H9 (cell line): Measurements from ENCODE around the gene SRGAP1. TPM values are rescaled to one million over a fixed set of nuclear protein-coding genes. Genes with fewer than 3 reads are reported as not detected.

Experiments used
- DNase-seq: peaks from one replicate; pipeline ENCODE4 v3.0.0-alpha.2; 2017
- H2AFZ ChIP-seq: one replicate; pipeline ENCODE4 v1.6.1; 2013; ENCODE audit warnings: mild to moderate bottlenecking, low read length, control low read depth, moderate library complexity
- H2AK5ac ChIP-seq: 2 replicates; pipeline ENCODE4 v1.6.1; 2013; ENCODE audit warnings: low read length, control low read depth, mixed read lengths; ENCODE audit not compliant: insufficient read length
- H2BK120ac ChIP-seq: one replicate; pipeline ENCODE4 v1.6.1; 2013; ENCODE audit warnings: low read depth, mild to moderate bottlenecking, low read length, control low read depth, inconsistent platforms; ENCODE audit not compliant: poor library complexity, severe bottlenecking
- H2BK12ac ChIP-seq: 2 replicates; pipeline ENCODE4 v1.6.1; 2013; ENCODE audit warnings: low read length, control low read depth, mixed read lengths, low read depth; ENCODE audit not compliant: insufficient read length
- H2BK15ac ChIP-seq: 2 replicates; pipeline ENCODE4 v1.6.1; 2013; ENCODE audit warnings: low read depth, low read length, control low read depth
- H2BK20ac ChIP-seq: one replicate; pipeline ENCODE4 v1.6.1; 2013; ENCODE audit warnings: low read depth, mild to moderate bottlenecking, low read length, control low read depth, inconsistent platforms; ENCODE audit not compliant: poor library complexity, severe bottlenecking
- H2BK5ac ChIP-seq: 2 replicates; pipeline ENCODE4 v1.6.1; 2013; ENCODE audit warnings: low read length, control low read depth, mixed read lengths; ENCODE audit not compliant: insufficient read length
- H3K14ac ChIP-seq: 2 replicates; pipeline ENCODE4 v1.6.1; 2013; ENCODE audit warnings: low read length, control low read depth; ENCODE audit not compliant: insufficient read depth
- H3K18ac ChIP-seq: 2 replicates; pipeline ENCODE4 v1.6.1; 2013; ENCODE audit warnings: low read depth, mild to moderate bottlenecking, mixed read lengths, low read length, control low read depth; ENCODE audit not compliant: insufficient read length
- H3K23ac ChIP-seq: 2 replicates; pipeline ENCODE4 v1.6.1; 2013; ENCODE audit warnings: low read length, control low read depth, mixed read lengths, low read depth; ENCODE audit not compliant: insufficient read length
- H3K23me2 ChIP-seq: 2 replicates; pipeline ENCODE4 v1.6.1; 2013; ENCODE audit warnings: low read depth, mild to moderate bottlenecking, mixed read lengths, low read length, control low read depth; ENCODE audit not compliant: insufficient read length, poor library complexity, severe bottlenecking
- H3K27ac ChIP-seq: 2 replicates; pipeline ENCODE4 v1.5.1; 2013; ENCODE audit warnings: low read length, control low read depth, mixed read lengths, low read depth; ENCODE audit not compliant: insufficient read length
- H3K27me3 ChIP-seq: 2 replicates; pipeline ENCODE4 v1.6.1; 2013; ENCODE audit warnings: low read length, control low read depth, inconsistent platforms; ENCODE audit not compliant: insufficient read depth
- H3K4ac ChIP-seq: 2 replicates; pipeline ENCODE4 v1.6.1; 2013; ENCODE audit warnings: low read depth, mild to moderate bottlenecking, control low read depth, inconsistent platforms, low read length, moderate library complexity
- H3K4me1 ChIP-seq: 2 replicates; pipeline ENCODE4 v1.6.1; 2013; ENCODE audit warnings: low read length, control low read depth, inconsistent platforms; ENCODE audit not compliant: insufficient read depth
- H3K4me2 ChIP-seq: 2 replicates; pipeline ENCODE4 v1.6.1; 2013; ENCODE audit warnings: low read length, control low read depth, mixed read lengths; ENCODE audit not compliant: insufficient read length, insufficient read depth
- H3K56ac ChIP-seq: 2 replicates; pipeline ENCODE4 v1.6.1; 2013; ENCODE audit warnings: low read depth, mild to moderate bottlenecking, mixed read lengths, low read length, control low read depth; ENCODE audit not compliant: insufficient read length
- H3K79me1 ChIP-seq: 2 replicates; pipeline ENCODE4 v1.6.1; 2013; ENCODE audit warnings: low read depth, mild to moderate bottlenecking, moderate library complexity, low read length, control low read depth, inconsistent platforms; ENCODE audit not compliant: insufficient read depth, poor library complexity, severe bottlenecking
- H3K79me2 ChIP-seq: 2 replicates; pipeline ENCODE4 v1.6.1; 2013; ENCODE audit warnings: low read length, control low read depth, inconsistent platforms; ENCODE audit not compliant: insufficient read depth
- H3K9ac ChIP-seq: 2 replicates; pipeline ENCODE4 v1.6.1; 2013; ENCODE audit warnings: low read length, control low read depth, mixed read lengths; ENCODE audit not compliant: insufficient read length; ENCODE audit errors: extremely low read depth
- H3K9me3 ChIP-seq: one replicate; pipeline ENCODE4 v1.6.1; 2013; ENCODE audit warnings: low read depth, low read length, inconsistent platforms; ENCODE audit not compliant: control insufficient read depth
- H3T11ph ChIP-seq: one replicate; pipeline ENCODE4 v1.6.1; 2013; ENCODE audit warnings: mild to moderate bottlenecking, low read length, control low read depth, inconsistent platforms
- H4K20me1 ChIP-seq: one replicate; pipeline ENCODE4 v1.6.1; 2013; ENCODE audit not compliant: control insufficient read depth, insufficient read length, insufficient read depth
- H4K5ac ChIP-seq: 2 replicates; pipeline ENCODE4 v1.6.1; 2013; ENCODE audit warnings: low read depth, mild to moderate bottlenecking, mixed read lengths, low read length, control low read depth; ENCODE audit not compliant: insufficient read length
- H4K8ac ChIP-seq: replicated peaks from 2 replicates; pipeline ENCODE4 v1.6.1; 2013; ENCODE audit warnings: low read length, control low read depth, mixed read lengths, low read depth; ENCODE audit not compliant: insufficient read length
- H4K91ac ChIP-seq: 2 replicates; pipeline ENCODE4 v1.6.1; 2013; ENCODE audit warnings: low read depth, mild to moderate bottlenecking, moderate library complexity, mixed read lengths, low read length, control low read depth; ENCODE audit not compliant: insufficient read length
- H3K27ac Mint-ChIP-seq, 3 experiments: 2 replicates in 2 of 3; 3 replicates in 1 of 3; pipeline ENCODE4 v1.8.0; 2020 to 2021; ENCODE audit warnings: mixed read lengths in 3 of 3, mild to moderate bottlenecking in 1 of 3, moderate library complexity in 1 of 3
- H3K27me3 Mint-ChIP-seq: 2 replicates; pipeline ENCODE4 v1.8.0; 2021; ENCODE audit warnings: low read depth, mild to moderate bottlenecking, moderate library complexity, mixed read lengths
- H3K36me3 Mint-ChIP-seq, 3 experiments: 2 replicates in 2 of 3; 3 replicates in 1 of 3; pipeline ENCODE4 v1.8.0; 2020 to 2021; ENCODE audit warnings: low read depth in 3 of 3, mixed read lengths in 3 of 3; ENCODE audit not compliant: insufficient read depth in 1 of 3
- H3K4me1 Mint-ChIP-seq, 2 experiments: 2 replicates each; pipeline ENCODE4 v1.8.0; 2020; ENCODE audit warnings: mixed read lengths in 2 of 2
- H3K4me3 Mint-ChIP-seq, 2 experiments: 2 replicates in 1 of 2; 3 replicates in 1 of 2; pipeline ENCODE4 v1.8.0; 2020 to 2021; ENCODE audit warnings: mild to moderate bottlenecking in 2 of 2, mixed read lengths in 2 of 2, moderate library complexity in 1 of 2
- H3K9me3 Mint-ChIP-seq, 2 experiments: 2 replicates in 1 of 2; 3 replicates in 1 of 2; pipeline ENCODE4 v1.8.0; 2020; ENCODE audit warnings: mild to moderate bottlenecking in 2 of 2, mixed read lengths in 2 of 2, moderate library complexity in 1 of 2
- CTCF ChIP-seq: fragments of 200-600 bp; sonication (generic); conservative IDR thresholded peaks from 3 replicates; pipeline ENCODE4 v1.8.0; 2021; ENCODE audit warnings: antibody characterized with exemption, mild to moderate bottlenecking
- WGBS: extraction: QIAGEN DNeasy Blood & Tissue Kit; methylation state at CpG from one replicate; pipeline ENCODE4 v1.1.7; 2013; ENCODE audit warnings: missing lambda C conversion rate, low lambda C conversion rate, mixed read lengths; ENCODE audit not compliant: insufficient read length; ENCODE audit errors: extremely low coverage; 5-methylcytosine and 5-hydroxymethylcytosine counted together
- total RNA-seq: library from RNA; stranded (reverse); gene quantifications from 2 replicates; pipeline ENCODE4 v1.2.1, GENCODE V29; 2021

SRGAP1 gene
- total RNA-seq, 1 experiment from 2014 or later: 4.8 TPM

GRCh38 chr12:63985945-63986344 is 141.4 kb downstream of the SRGAP1 start:
- no peak overlapping the region for H3K9ac ChIP-seq
- H3K27me3 Mint-ChIP-seq: no peaks in the 10 kb centered on the region
- H3K23me2 ChIP-seq: no peaks in the 10 kb centered on the region
- no peak overlapping the region for H3T11ph ChIP-seq
- no peaks in the 10 kb centered on the region for H3K27me3 ChIP-seq
- H2BK5ac ChIP-seq: no peak overlapping the region
- no peaks in the 10 kb centered on the region for H4K20me1 ChIP-seq
- no peak overlapping the region for H2AK5ac ChIP-seq
- H3K4me1 Mint-ChIP-seq: peaks cover 0 to 2% of the 10 kb centered on the region in 2 experiments; a peak in 2 of 4 replicates
- H3K9me3 ChIP-seq: no peaks in the 10 kb centered on the region
- no peak overlapping the region for H4K91ac ChIP-seq
- no peak overlapping the region for H2BK20ac ChIP-seq
- TF ChIP-seq CTCF: no peak
- H3K56ac ChIP-seq: no peak overlapping the region
- H3K23ac ChIP-seq: no peak overlapping the region
- H3K4me1 ChIP-seq: no peaks in the 10 kb centered on the region; the same call in 1 of the 2 replicates
- no peak overlapping the region for H3K4me3 Mint-ChIP-seq
- no peaks in the 10 kb centered on the region for H3K79me1 ChIP-seq
- no peak overlapping the region for H2AFZ ChIP-seq
- no peak overlapping the region for H3K4me2 ChIP-seq
- no peak overlapping the region for H2BK12ac ChIP-seq
- H3K79me2 ChIP-seq: no peaks in the 10 kb centered on the region
- no peak overlapping the region for H3K18ac ChIP-seq
- DNase-seq: no peak
- H2BK120ac ChIP-seq: no peak overlapping the region
- H3K27ac Mint-ChIP-seq: peak overlapping the region in 2 of 3 experiments; percentile 25 to 48; a peak in 3 of 7 replicates
- no peak overlapping the region for H3K4ac ChIP-seq
- H4K5ac ChIP-seq: no peak overlapping the region
- H2BK15ac ChIP-seq: no peak overlapping the region
- peaks cover 0 to 2% (median 0%) of the 10 kb centered on the region in 3 experiments; a peak in 2 of 7 replicates for H3K36me3 Mint-ChIP-seq
- H3K27ac ChIP-seq: no peak overlapping the region
- no peak overlapping the region for H3K14ac ChIP-seq
- no peak overlapping the region for H4K8ac ChIP-seq
- H3K9me3 Mint-ChIP-seq: no peaks in the 10 kb centered on the region
- WGBS: 100% methylated on average over 1 of the region's 2 CpGs
